ENCODE results near the gene CARD14.
"Not testable (repeated sequence)": the region's sequence is repeated elsewhere in the genome, so short reads cannot be mapped to it uniquely, and the experiment has no call there.

Gene CARD14

GRCh38 chr17:80185968-80186367 lies 16.1 kb downstream of the CARD14 start:
- DNase-seq (ENCODE audit: low read depth) = no peak

- DNase-seq (ENCODE audit: low read depth) = no peak
Measured at GRCh38 chr17:80187090-80187489, 17.3 kb downstream of the CARD14 start.

GRCh38 chr17:80187515-80187941 lies 17.7 kb downstream of the CARD14 start:
- no peak for DNase-seq (ENCODE audit: low read depth)

GRCh38 chr17:80189611-80190010 lies 19.8 kb downstream of the CARD14 start:
- no peak for DNase-seq (ENCODE audit: low read depth)

GRCh38 chr17:80190716-80191115 lies 20.9 kb downstream of the CARD14 start:
- no peak for DNase-seq (ENCODE audit: low read depth)

- DNase-seq (ENCODE audit: low read depth) = no peak
Measured at GRCh38 chr17:80191192-80191591, 21.4 kb downstream of the CARD14 start.

- DNase-seq (ENCODE audit: low read depth) = no peak
Measured at GRCh38 chr17:80191865-80192661, 22.2 kb downstream of the CARD14 start.

- no peak for DNase-seq (ENCODE audit: low read depth)
Measured at GRCh38 chr17:80195141-80195540, 25.3 kb downstream of the CARD14 start.

- no peak for DNase-seq (ENCODE audit: low read depth)
Measured at GRCh38 chr17:80195671-80196529, 26.1 kb downstream of the CARD14 start.

GRCh38 chr17:80196652-80197051 lies 26.8 kb downstream of the CARD14 start:
- DNase-seq (ENCODE audit: low read depth) = no peak

GRCh38 chr17:80198144-80198661 lies 28.4 kb downstream of the CARD14 start:
- DNase-seq (ENCODE audit: low read depth) = no peak

- DNase-seq (ENCODE audit: low read depth) = not testable (repeated sequence)
Measured at GRCh38 chr17:80199295-80199694, 29.5 kb downstream of the CARD14 start.

- DNase-seq (ENCODE audit: low read depth) = no peak
Measured at GRCh38 chr17:80201446-80201845, 31.6 kb downstream of the CARD14 start.

- no peak for DNase-seq (ENCODE audit: low read depth)
Measured at GRCh38 chr17:80202197-80202596, 32.4 kb downstream of the CARD14 start.

GRCh38 chr17:80203471-80203963 lies 33.7 kb downstream of the CARD14 start:
- no peak for DNase-seq (ENCODE audit: low read depth)

- DNase-seq (ENCODE audit: low read depth) = no peak
Measured at GRCh38 chr17:80204626-80205468, 35.0 kb downstream of the CARD14 start.

GRCh38 chr17:80205811-80206210 lies 36.0 kb downstream of the CARD14 start:
- no peak for DNase-seq (ENCODE audit: low read depth)

- no peak for DNase-seq (ENCODE audit: low read depth)
Measured at GRCh38 chr17:80208050-80208449, 38.2 kb downstream of the CARD14 start.

- DNase-seq (ENCODE audit: low read depth) = no peak
Measured at GRCh38 chr17:80209765-80210164, 39.9 kb downstream of the CARD14 start.

GRCh38 chr17:80210348-80211108 lies 40.7 kb downstream of the CARD14 start:
- DNase-seq (ENCODE audit: low read depth) = no peak

- no peak for DNase-seq (ENCODE audit: low read depth)
Measured at GRCh38 chr17:80212109-80212508, 42.3 kb downstream of the CARD14 start.

Measured in GM04503 (cell line).